H1 (cell line): ENCODE data around the gene TMEM45A. TPM values are rescaled to one million over a fixed set of nuclear protein-coding genes. Genes with fewer than 3 reads are reported as not detected.

ENCODE experiments used
- CTCF ChIA-PET: fragments of 300-600 bp; sonication (Branson Sonifier 250); formaldehyde crosslinking; loops from one replicate; lab custom pipeline; 2021; ENCODE audit not compliant: partially characterized antibody; lab: Charles Lee
- POLR2A ChIA-PET: fragments of 300-600 bp; sonication (Branson Sonifier 250); formaldehyde crosslinking; loops from one replicate; lab custom pipeline; 2021; ENCODE audit warnings: inconsistent platforms; ENCODE audit not compliant: partially characterized antibody; lab: Charles Lee
- DNase-seq, 2 experiments: peaks; one replicate each; pipeline versions ENCODE4 v3.0.0 to v3.0.0-alpha.2; 2010 to 2022; ENCODE audit warnings: low spot score in 2 of 2, low read depth in 1 of 2, mixed read lengths in 1 of 2
- FAIRE-seq: peaks from 2 replicates; lab custom pipeline; 2011; peaks lifted over from hg19 to GRCh38; lab: Jason Lieb, UNC
- H2AFZ ChIP-seq: 2 replicates; pipeline ENCODE4 v1.8.1; 2012; ENCODE audit warnings: low read length, inconsistent platforms
- H2AK5ac ChIP-seq: 2 replicates; pipeline ENCODE4 v1.6.1; 2013; ENCODE audit warnings: low read depth, low read length
- H2BK120ac ChIP-seq: replicated peaks from 2 replicates; pipeline ENCODE3; 2013; ENCODE audit warnings: low read depth, low read length, inconsistent platforms
- H2BK12ac ChIP-seq: 2 replicates; pipeline ENCODE4 v1.6.1; 2013; ENCODE audit warnings: low read depth, low read length
- H2BK15ac ChIP-seq: 2 replicates; pipeline ENCODE4 v1.6.1; 2013; ENCODE audit warnings: low read length
- H2BK20ac ChIP-seq: 2 replicates; pipeline ENCODE4 v1.6.1; 2013; ENCODE audit warnings: low read length
- H2BK5ac ChIP-seq: 2 replicates; pipeline ENCODE4 v1.6.1; 2013; ENCODE audit warnings: low read depth, low read length
- H3K14ac ChIP-seq: 2 replicates; pipeline ENCODE4 v1.6.1; 2013; ENCODE audit warnings: inconsistent platforms; ENCODE audit not compliant: insufficient read length
- H3K18ac ChIP-seq: 2 replicates; pipeline ENCODE4 v1.6.1; 2013; ENCODE audit warnings: low read length; ENCODE audit errors: extremely low read depth
- H3K23ac ChIP-seq: 2 replicates; pipeline ENCODE4 v1.6.1; 2013; ENCODE audit warnings: inconsistent platforms; ENCODE audit not compliant: insufficient read length
- H3K23me2 ChIP-seq: 2 replicates; pipeline ENCODE4 v1.6.1; 2013; ENCODE audit warnings: low read depth, low read length
- H3K27ac ChIP-seq: 2 replicates; pipeline ENCODE4 v1.6.1; 2011; ENCODE audit warnings: low read depth, low read length, inconsistent platforms
- H3K27me3 ChIP-seq, 4 experiments: replicated peaks in 1 of 4; 1 replicate in 1 of 4; 2 replicates in 3 of 4; pipeline versions ENCODE4 v1.6.1 to v1.8.1; 2011 to 2013; ENCODE audit warnings: low read length in 3 of 4, mild to moderate bottlenecking in 3 of 4, inconsistent platforms in 2 of 4, mixed read lengths in 2 of 4, moderate library complexity in 1 of 4; ENCODE audit not compliant: control insufficient read depth in 3 of 4, insufficient read depth in 3 of 4; ENCODE audit errors: extremely low read depth in 1 of 4
- H3K36me3 ChIP-seq, 4 experiments: 2 replicates each; pipeline versions ENCODE4 v1.6.1 to v1.8.1; 2011 to 2013; ENCODE audit warnings: mild to moderate bottlenecking in 4 of 4, low read length in 3 of 4, moderate library complexity in 2 of 4, control low read depth in 1 of 4, inconsistent platforms in 1 of 4; ENCODE audit not compliant: insufficient read depth in 4 of 4, control insufficient read depth in 2 of 4
- H3K4ac ChIP-seq: replicated peaks from 2 replicates; pipeline ENCODE3; 2013; ENCODE audit warnings: low read length, low read depth, mixed read lengths, inconsistent platforms; ENCODE audit not compliant: insufficient read length
- H3K4me1 ChIP-seq, 4 experiments: replicated peaks in 1 of 4; 1 replicate in 1 of 4; 2 replicates in 3 of 4; pipeline versions ENCODE4 v1.6.1 to v1.8.1; 2011 to 2013; ENCODE audit warnings: low read length in 3 of 4, inconsistent platforms in 2 of 4, mixed read lengths in 1 of 4; ENCODE audit not compliant: insufficient read depth in 4 of 4, control insufficient read depth in 3 of 4
- H3K4me2 ChIP-seq, 2 experiments: 2 replicates each; pipeline versions ENCODE4 v1.6.1 to v1.8.1; 2011 to 2013; ENCODE audit warnings: low read depth in 2 of 2, low read length in 2 of 2, control low read depth in 1 of 2, inconsistent platforms in 1 of 2, mild to moderate bottlenecking in 1 of 2; ENCODE audit not compliant: insufficient read depth in 1 of 2
- H3K4me3 ChIP-seq, 4 experiments: fragments of 200-600, 300-600 bp in 1 of 4; sonication (generic), shearing (Covaris generic), sonication (Bioruptor Twin) in 1 of 4; 2 replicates each; pipeline versions ENCODE4 v1.5.1 to v1.8.1; 2011 to 2016; ENCODE audit warnings: low read length in 4 of 4, low read depth in 3 of 4, control low read depth in 2 of 4, inconsistent platforms in 2 of 4, mild to moderate bottlenecking in 2 of 4, mixed read lengths in 1 of 4, moderate library complexity in 1 of 4; ENCODE audit not compliant: insufficient read depth in 2 of 4; ENCODE audit errors: extremely low read depth in 1 of 4
- H3K56ac ChIP-seq: replicated peaks from 2 replicates; pipeline ENCODE3; 2013; ENCODE audit warnings: low read depth, mild to moderate bottlenecking, mixed read lengths, low read length, inconsistent platforms; ENCODE audit not compliant: insufficient read length
- H3K79me1 ChIP-seq: 2 replicates; pipeline ENCODE4 v1.6.1; 2013; ENCODE audit warnings: low read depth, low read length, control low read depth
- H3K79me2 ChIP-seq, 2 experiments: 2 replicates each; pipeline versions ENCODE4 v1.6.1 to v1.8.1; 2012 to 2013; ENCODE audit warnings: low read length in 2 of 2, mild to moderate bottlenecking in 2 of 2, inconsistent platforms in 1 of 2; ENCODE audit not compliant: insufficient read depth in 2 of 2, control insufficient read depth in 1 of 2
- H3K9ac ChIP-seq, 4 experiments: replicated peaks in 1 of 4; 1 replicate in 1 of 4; 2 replicates in 3 of 4; pipeline versions ENCODE4 v1.6.1 to v1.8.1; 2011 to 2013; ENCODE audit warnings: low read depth in 3 of 4, low read length in 3 of 4, control low read depth in 2 of 4, mild to moderate bottlenecking in 2 of 4, moderate library complexity in 2 of 4, inconsistent platforms in 1 of 4; ENCODE audit errors: extremely low read depth in 1 of 4
- H3K9me3 ChIP-seq, 2 experiments: 2 replicates each; pipeline versions ENCODE4 v1.6.1 to v1.8.1; 2012 to 2013; ENCODE audit warnings: mild to moderate bottlenecking in 2 of 2, moderate library complexity in 2 of 2, control low read depth in 1 of 2, inconsistent platforms in 1 of 2, low read depth in 1 of 2, low read length in 1 of 2, mixed read lengths in 1 of 2; ENCODE audit not compliant: insufficient read depth in 2 of 2
- H4K20me1 ChIP-seq, 2 experiments: replicated peaks in 1 of 2; 2 replicates each; pipeline versions ENCODE3 to v1.8.1; 2011 to 2013; ENCODE audit warnings: inconsistent platforms in 2 of 2, low read length in 2 of 2, mild to moderate bottlenecking in 1 of 2; ENCODE audit not compliant: insufficient read depth in 2 of 2, control insufficient read depth in 1 of 2
- H4K5ac ChIP-seq: 2 replicates; pipeline ENCODE4 v1.6.1; 2013; ENCODE audit warnings: low read length, low read depth, mixed read lengths, inconsistent platforms; ENCODE audit not compliant: insufficient read length
- H4K8ac ChIP-seq: 2 replicates; pipeline ENCODE4 v1.8.0; 2013; ENCODE audit warnings: mild to moderate bottlenecking, moderate library complexity, low read length, inconsistent platforms; ENCODE audit not compliant: insufficient read depth; ENCODE audit errors: extremely low read depth
- H4K91ac ChIP-seq: replicated peaks from 2 replicates; pipeline ENCODE3; 2013; ENCODE audit warnings: low read length, mixed read lengths, inconsistent platforms; ENCODE audit not compliant: insufficient read length
- CBX8 ChIP-seq: fragments of 300-800, 300-1000 bp; sonication (generic); IDR thresholded peaks from 2 replicates; pipeline ENCODE4 v1.7.1; 2016; ENCODE audit warnings: low read depth, low read length, borderline replicate concordance
- CEBPB ChIP-seq: IDR thresholded peaks from 2 replicates; pipeline ENCODE4 v1.6.1; 2012; ENCODE audit warnings: low read depth, low read length
- CHD1 ChIP-seq: IDR thresholded peaks from 2 replicates; pipeline ENCODE4 v1.6.1; 2012; ENCODE audit warnings: low read depth, low read length, improper control_type of control experiment
- GABPA ChIP-seq: IDR thresholded peaks from 2 replicates; pipeline ENCODE4 v1.6.1; 2011; ENCODE audit warnings: mild to moderate bottlenecking, low read length, moderate library complexity, borderline replicate concordance; ENCODE audit not compliant: insufficient read depth
- KDM4A ChIP-seq: IDR thresholded peaks from one replicate; pipeline ENCODE4 v1.7.1; 2012; ENCODE audit warnings: low read depth, mild to moderate bottlenecking, moderate library complexity, low read length, inconsistent platforms; ENCODE audit not compliant: severe bottlenecking
- NRF1 ChIP-seq: IDR thresholded peaks from 2 replicates; pipeline ENCODE4 v1.6.1; 2011; ENCODE audit warnings: mild to moderate bottlenecking, low read depth, low read length, improper control_type of control experiment
- POLR2A ChIP-seq, 2 experiments: IDR thresholded peaks; 1 replicate in 1 of 2; 2 replicates in 1 of 2; pipeline ENCODE4 v1.6.1; 2011; ENCODE audit warnings: low read depth in 2 of 2, low read length in 2 of 2, mild to moderate bottlenecking in 2 of 2; ENCODE audit errors: control extremely low read depth in 1 of 2
- RAD21 ChIP-seq, 2 experiments: IDR thresholded peaks in 1 of 2; conservative IDR thresholded peaks in 1 of 2; 2 replicates each; pipeline ENCODE4 v1.6.1; 2011; ENCODE audit warnings: low read depth in 2 of 2, low read length in 2 of 2, improper control_type of control experiment in 1 of 2, inconsistent platforms in 1 of 2, mild to moderate bottlenecking in 1 of 2, moderate library complexity in 1 of 2
- RNF2 ChIP-seq: fragments of 200-900, 300-1000 bp; sonication (generic); IDR thresholded peaks from 2 replicates; pipeline ENCODE4 v1.7.1; 2016; ENCODE audit warnings: borderline replicate concordance, low read depth, mild to moderate bottlenecking, antibody characterized with exemption, low read length; ENCODE audit not compliant: poor library complexity, severe bottlenecking; ENCODE audit errors: missing control alignments
- SIRT6 ChIP-seq: IDR thresholded peaks from one replicate; pipeline ENCODE4 v1.7.1; 2012; ENCODE audit warnings: low read length, inconsistent platforms
- SP2 ChIP-seq: IDR thresholded peaks from 2 replicates; pipeline ENCODE4 v1.6.1; 2012; ENCODE audit warnings: mild to moderate bottlenecking, low read length, inconsistent platforms
- TAF1 ChIP-seq: IDR thresholded peaks from 2 replicates; pipeline ENCODE4 v1.6.1; 2011; ENCODE audit warnings: mild to moderate bottlenecking, low read depth, low read length
- TAF7 ChIP-seq: optimal IDR thresholded peaks from 2 replicates; pipeline ENCODE3; 2011; ENCODE audit warnings: low read depth, mild to moderate bottlenecking, inconsistent platforms, low read length, moderate library complexity, borderline replicate concordance
- TEAD4 ChIP-seq: IDR thresholded peaks from 2 replicates; pipeline ENCODE4 v1.6.1; 2012; ENCODE audit warnings: low read depth, low read length, inconsistent platforms, mixed read lengths
- polyA plus RNA-seq, 7 experiments: library from polyadenylated mRNA; depleted of rRNA in 3 of 7; stranded (reverse) in 5 of 7; unstranded in 2 of 7; fragments of >200 nt in 5 of 7; fragments of 200-250 nt in 2 of 7; gene quantifications; 1 replicate in 5 of 7; 2 replicates in 1 of 7; 4 replicates in 1 of 7; pipeline versions ENCODE4 v1.2.1 to v1.2.3, GENCODE V29; 2011 to 2013; ENCODE audit warnings: missing spikeins in 2 of 7, mixed read lengths in 2 of 7
- total RNA-seq: library from RNA; stranded (reverse); fragmentation: NEBNext Ultra II Directional; extraction: Animal tissue kit (Norgen Biotek cat#: 25700); gene quantifications from 2 replicates; pipeline ENCODE4 v1.2.1, GENCODE V29; 2021
- TF ChIP-seq, protein P1 (sequence below): IDR thresholded peaks from 2 replicates; pipeline ENCODE4 v1.6.1; 2011; ENCODE audit warnings: low read depth, mild to moderate bottlenecking, low read length; ENCODE audit not compliant: insufficient read depth

The TMEM45A gene
- total and polyA plus RNA-seq, 2 of the 8 experiments (the other 6 are each of a cell fraction or from before 2014, with no cell fraction given), result 12.9 to 14.2 TPM

DNA sequence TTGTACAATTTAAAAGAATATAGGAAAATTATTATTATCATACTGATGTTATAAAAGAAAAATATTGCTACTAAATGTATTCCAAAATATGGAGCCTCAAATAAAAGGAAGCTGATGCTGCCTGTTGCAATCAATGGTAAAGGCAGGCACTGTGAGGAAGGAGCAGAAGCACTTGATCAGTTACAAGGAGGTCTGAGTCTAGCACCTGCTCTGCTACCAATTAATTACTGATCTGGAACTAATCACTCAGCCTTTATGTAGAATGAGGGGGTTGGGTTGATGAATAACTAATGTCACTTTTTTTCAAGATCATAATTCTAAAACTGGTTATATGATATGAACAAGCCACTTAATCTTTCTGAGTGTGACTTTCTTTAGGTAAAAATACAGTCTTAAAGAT lies 122.5 kb downstream of the TMEM45A start:
- Histone ChIP-seq H3K9ac (no peak overlapping the region), H3K4me2 (no peak overlapping the region), H3K18ac (no peak overlapping the region), H3K79me1 (no peaks in the 10 kb centered on the region), H4K20me1 (no peaks in the 10 kb centered on the region), H3K23me2 (no peaks in the 10 kb centered on the region), H4K8ac (no peak overlapping the region), H4K91ac (no peak overlapping the region), H3K27me3 (no peaks in the 10 kb centered on the region), H3K4ac (no peak overlapping the region), H2AK5ac (no peak overlapping the region), H2BK120ac (no peak overlapping the region), H2AFZ (no peak overlapping the region), H2BK5ac (no peak overlapping the region), H3K56ac (no peak overlapping the region), H4K5ac (no peak overlapping the region), H3K27ac (no peak overlapping the region), H3K4me1 (no peaks in the 10 kb centered on the region), H3K9me3 (no peaks in the 10 kb centered on the region), H3K23ac (no peak overlapping the region), H2BK20ac (no peak overlapping the region), H3K79me2 (no peaks in the 10 kb centered on the region), H3K36me3 (no peaks in the 10 kb centered on the region), H3K4me3 (no peak overlapping the region), H3K14ac (no peak overlapping the region), H2BK12ac (no peak overlapping the region), H2BK15ac (no peak overlapping the region)
- CTCF ChIA-PET, result no interaction called here
- POLR2A ChIA-PET, result no interaction called here
- FAIRE-seq (no peak), DNase-seq (no peak)
- TF ChIP-seq, protein P1, sequence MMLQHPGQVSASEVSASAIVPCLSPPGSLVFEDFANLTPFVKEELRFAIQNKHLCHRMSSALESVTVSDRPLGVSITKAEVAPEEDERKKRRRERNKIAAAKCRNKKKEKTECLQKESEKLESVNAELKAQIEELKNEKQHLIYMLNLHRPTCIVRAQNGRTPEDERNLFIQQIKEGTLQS, result no peak
- TF ChIP-seq TEAD4 (no peak), NRF1 (no peak), SIRT6 (no peak), TAF7 (no peak), CEBPB (no peak), CBX8 (no peak), RAD21 (IDR thresholded peaks at IDR 0.05 in 1 of 2, conservative IDR thresholded peaks at IDR 0.05 in 1 of 2; ENCODE audit: low read depth in 2 of 2, low read length in 2 of 2) (no peak), TAF1 (no peak), POLR2A (IDR thresholded peaks at IDR 0.05; ENCODE audit: control extremely low read depth in 1 of 2, low read depth in 2 of 2, low read length in 2 of 2) (no peak), GABPA (no peak), SP2 (no peak), CHD1 (no peak), KDM4A (no peak), RNF2 (no peak)
